BJ (cell line): ENCODE results near the gene PTPRR. TPM values are rescaled to one million over a fixed set of nuclear protein-coding genes. Genes with fewer than 3 reads are reported as not detected.

Experiments used
- CTCF ChIA-PET: fragments of 350-600 bp; formaldehyde crosslinking; extraction: SDS; loops from one replicate; lab custom pipeline; 2021; ENCODE audit warnings: antibody characterized with exemption, inconsistent platforms; lab: Yijun Ruan, JAX
- POLR2A ChIA-PET: fragments of 300-600 bp; sonication (Branson Sonifier 250); formaldehyde crosslinking; extraction: SDS; loops from one replicate; lab custom pipeline; 2021; ENCODE audit warnings: antibody characterized with exemption; lab: Charles Lee
- DNase-seq: peaks from one replicate; pipeline ENCODE4 v3.0.0-alpha.2; 2011; ENCODE audit warnings: low read depth
- H3K27me3 ChIP-seq: 2 replicates; pipeline ENCODE4 v1.6.0; 2011; ENCODE audit warnings: low read length; ENCODE audit not compliant: control insufficient read depth, insufficient read depth
- H3K36me3 ChIP-seq: 2 replicates; pipeline ENCODE4 v1.5.1; 2011; ENCODE audit warnings: low read length; ENCODE audit not compliant: control insufficient read depth, insufficient read depth
- H3K4me3 ChIP-seq: 2 replicates; pipeline ENCODE4 v1.5.1; 2011; ENCODE audit warnings: low read depth, mild to moderate bottlenecking, control low read depth, low read length
- polyA plus RNA-seq: library from polyadenylated mRNA; depleted of rRNA; stranded (reverse); fragments of >200 nt; gene quantifications from 2 replicates; pipeline ENCODE4 v1.2.3, GENCODE V29; 2011
- TF ChIP-seq, protein P1 (sequence below): IDR thresholded peaks from 2 replicates; pipeline ENCODE4 v1.5.1; 2011; ENCODE audit warnings: low read depth, mild to moderate bottlenecking, control low read depth, inconsistent platforms, low read length, moderate library complexity; ENCODE audit not compliant: insufficient read depth

PTPRR gene
- polyA plus RNA-seq, 1 experiment: 0.40 TPM

GRCh38 chr12:70796989-70797388 lies 123.5 kb downstream of the PTPRR start:
- DNase-seq: no peak
- Histone ChIP-seq H3K4me3 (no peak overlapping the region), H3K27me3 (no peaks in the 10 kb centered on the region), H3K36me3 (no peaks in the 10 kb centered on the region)
- TF ChIP-seq, protein P1, sequence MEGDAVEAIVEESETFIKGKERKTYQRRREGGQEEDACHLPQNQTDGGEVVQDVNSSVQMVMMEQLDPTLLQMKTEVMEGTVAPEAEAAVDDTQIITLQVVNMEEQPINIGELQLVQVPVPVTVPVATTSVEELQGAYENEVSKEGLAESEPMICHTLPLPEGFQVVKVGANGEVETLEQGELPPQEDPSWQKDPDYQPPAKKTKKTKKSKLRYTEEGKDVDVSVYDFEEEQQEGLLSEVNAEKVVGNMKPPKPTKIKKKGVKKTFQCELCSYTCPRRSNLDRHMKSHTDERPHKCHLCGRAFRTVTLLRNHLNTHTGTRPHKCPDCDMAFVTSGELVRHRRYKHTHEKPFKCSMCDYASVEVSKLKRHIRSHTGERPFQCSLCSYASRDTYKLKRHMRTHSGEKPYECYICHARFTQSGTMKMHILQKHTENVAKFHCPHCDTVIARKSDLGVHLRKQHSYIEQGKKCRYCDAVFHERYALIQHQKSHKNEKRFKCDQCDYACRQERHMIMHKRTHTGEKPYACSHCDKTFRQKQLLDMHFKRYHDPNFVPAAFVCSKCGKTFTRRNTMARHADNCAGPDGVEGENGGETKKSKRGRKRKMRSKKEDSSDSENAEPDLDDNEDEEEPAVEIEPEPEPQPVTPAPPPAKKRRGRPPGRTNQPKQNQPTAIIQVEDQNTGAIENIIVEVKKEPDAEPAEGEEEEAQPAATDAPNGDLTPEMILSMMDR: no peak
- POLR2A ChIA-PET: no interaction called here
- CTCF ChIA-PET: no interaction called here

DNA sequence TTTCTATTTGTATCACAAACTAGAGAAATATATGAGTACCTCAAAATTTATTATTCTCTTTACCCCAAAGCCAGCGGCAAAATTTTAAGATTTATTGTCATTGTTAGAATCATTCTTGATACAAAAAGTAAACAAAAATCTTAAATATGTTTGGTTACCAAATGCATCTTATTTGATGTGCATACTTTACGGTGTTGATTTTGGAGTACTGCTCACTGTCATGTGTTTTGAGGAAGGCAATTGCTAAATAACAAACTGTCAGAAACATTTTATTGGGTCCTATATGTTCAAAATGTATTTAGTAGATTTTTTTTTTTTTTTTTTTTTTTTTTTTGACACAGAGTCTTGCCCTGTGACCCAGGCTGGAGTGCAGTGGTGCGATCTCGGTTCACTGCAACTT lies 124.9 kb downstream of the PTPRR start:
- POLR2A ChIA-PET: no interaction called here
- no peaks in the 10 kb centered on the region for H3K36me3 ChIP-seq
- H3K27me3 ChIP-seq: no peaks in the 10 kb centered on the region
- CTCF ChIA-PET: no interaction called here
- DNase-seq: no peak
- TF ChIP-seq, protein P1: no peak
- H3K4me3 ChIP-seq: no peak overlapping the region

- POLR2A ChIA-PET: no interaction called here
- Histone ChIP-seq H3K36me3 (no peaks in the 10 kb centered on the region), H3K4me3 (no peak overlapping the region), H3K27me3 (no peaks in the 10 kb centered on the region)
- TF ChIP-seq, protein P1: no peak
- no peak for DNase-seq
- CTCF ChIA-PET: interaction anchor here (0.6 to 0.9 kb wide), 2 partner anchors 20 to 56 kb away, joined by 3 read pairs; no protein-coding TSS in a partner anchor
Observed at GRCh38 chr12:70794131-70794530, 126.4 kb downstream of the PTPRR start.

DNA sequence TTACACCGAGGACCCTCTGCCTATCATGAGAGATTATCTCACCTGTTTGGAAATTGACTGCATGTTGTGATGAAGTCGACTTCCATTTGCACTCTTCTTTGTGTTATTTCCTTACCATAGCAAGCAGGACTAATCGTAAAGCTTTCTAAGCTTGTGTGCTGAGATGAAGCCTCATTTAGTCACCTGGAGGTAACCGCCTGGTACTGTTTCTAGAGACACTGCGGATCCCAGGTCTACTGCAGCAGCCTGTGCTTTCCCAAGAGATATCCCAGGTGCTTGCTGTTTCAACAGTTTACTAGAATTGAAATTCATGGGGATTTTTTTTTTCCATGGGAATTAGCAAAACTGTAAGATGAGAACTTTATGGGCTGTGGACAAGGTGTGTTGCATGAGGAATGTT lies 131.8 kb downstream of the PTPRR start:
- Histone ChIP-seq H3K4me3 (no peak overlapping the region), H3K36me3 (no peaks in the 10 kb centered on the region), H3K27me3 (no peaks in the 10 kb centered on the region)
- ChIA-PET CTCF (interaction anchor here (0.7 to 2.1 kb wide), 3 partner anchors 30 to 1379 kb away, joined by 3 to 7 read pairs (median 3); no protein-coding TSS in a partner anchor), POLR2A (no interaction called here)
- no peak for DNase-seq
- TF ChIP-seq, protein P1: no peak

GRCh38 chr12:70787612-70788011 lies 132.9 kb downstream of the PTPRR start:
- TF ChIP-seq, protein P1: no peak
- Histone ChIP-seq H3K4me3 (no peak overlapping the region), H3K36me3 (no peaks in the 10 kb centered on the region), H3K27me3 (no peaks in the 10 kb centered on the region)
- CTCF ChIA-PET: interaction anchor here (0.7 to 2.1 kb wide), 2 partner anchors 15 to 29 kb away, joined by 3 to 7 read pairs; no protein-coding TSS in a partner anchor
- POLR2A ChIA-PET: interaction anchor here (0.6 kb wide), 1 partner anchor 249 kb away, joined by 3 read pairs; no protein-coding TSS in a partner anchor
- DNase-seq: no peak
